ENCODE measurements around the gene FRY.

DNA sequence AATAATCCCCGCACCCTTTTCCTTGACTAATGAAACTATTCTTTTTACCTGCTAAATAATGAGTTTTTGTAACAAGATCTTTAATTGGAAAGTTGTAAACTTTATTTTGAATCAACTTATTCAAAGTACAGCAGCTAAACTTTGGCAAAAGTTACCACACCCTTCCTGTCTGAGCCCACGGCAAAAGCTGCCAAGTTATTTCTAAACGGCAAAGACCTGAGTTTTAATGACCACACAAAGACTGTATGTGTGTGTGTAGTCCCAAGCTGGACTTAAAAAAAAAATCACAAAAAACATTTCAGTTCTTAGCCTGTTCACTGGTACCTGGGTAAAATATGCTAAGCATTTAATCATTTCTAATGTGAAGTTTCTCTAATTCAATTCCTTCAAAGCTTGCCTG lies 222.8 kb downstream of the FRY start:
- TF ChIP-seq REST (IDR thresholded peaks at IDR 0.05; ENCODE audit: insufficient read depth in 1 of 2, low read depth in 2 of 2, low read length in 2 of 2) (no peak), TAF1 (IDR thresholded peaks at IDR 0.05; ENCODE audit: borderline replicate concordance, insufficient read depth, low read length) (no peak), POLR2AphosphoS5 (IDR thresholded peaks at IDR 0.05; ENCODE audit: low read depth, low read length) (no peak), SIN3A (IDR thresholded peaks at IDR 0.05; ENCODE audit: borderline replicate concordance, insufficient read depth, low read length) (no peak)
